ENCODE measurements around the gene RTN4R. TPM values are rescaled to one million over a fixed set of nuclear protein-coding genes. Genes with fewer than 3 reads are reported as not detected.

Gene RTN4R
- total RNA-seq, 1 donor from 2014 or later, result 38.3 TPM

- no peak for DNase-seq
- TF ChIP-seq CTCF (IDR thresholded peaks at IDR 0.05; ENCODE audit: partially characterized antibody, unreplicated experiment), result no peak
- H3K27ac Mint-ChIP-seq (ENCODE audit: unreplicated experiment), result no peak overlapping the region
- no peak overlapping the region for H3K4me3 Mint-ChIP-seq (ENCODE audit: unreplicated experiment)
- H3K9me3 Mint-ChIP-seq (ENCODE audit: unreplicated experiment), result peaks cover 12% of the 10 kb centered on the region
- no peaks in the 10 kb centered on the region for H3K36me3 Mint-ChIP-seq (ENCODE audit: unreplicated experiment)
- peaks cover 20% of the 10 kb centered on the region for H3K4me1 Mint-ChIP-seq (ENCODE audit: low read depth, unreplicated experiment)
- peaks cover 15% of the 10 kb centered on the region for H3K27me3 Mint-ChIP-seq (ENCODE audit: unreplicated experiment)
Observed at GRCh38 chr22:20227363-20227762, 40.8 kb downstream of the RTN4R start.

- Mint-ChIP-seq H3K4me1 (ENCODE audit: low read depth, unreplicated experiment) (peaks cover 20% of the 10 kb centered on the region), H3K36me3 (ENCODE audit: unreplicated experiment) (no peaks in the 10 kb centered on the region), H3K9me3 (ENCODE audit: unreplicated experiment) (peaks cover 12% of the 10 kb centered on the region), H3K27ac (ENCODE audit: unreplicated experiment) (no peak overlapping the region), H3K4me3 (ENCODE audit: unreplicated experiment) (no peak overlapping the region), H3K27me3 (ENCODE audit: unreplicated experiment) (peaks cover 15% of the 10 kb centered on the region)
- DNase-seq, result no peak
- TF ChIP-seq CTCF (IDR thresholded peaks at IDR 0.05; ENCODE audit: partially characterized antibody, unreplicated experiment), result no peak
Observed at GRCh38 chr22:20226760-20227350, 41.3 kb downstream of the RTN4R start.

GRCh38 chr22:20226077-20226716 lies 41.9 kb downstream of the RTN4R start:
- DNase-seq, result no peak
- peaks cover 23% of the 10 kb centered on the region for H3K4me1 Mint-ChIP-seq (ENCODE audit: low read depth, unreplicated experiment)
- no peak overlapping the region for H3K4me3 Mint-ChIP-seq (ENCODE audit: unreplicated experiment)
- H3K27me3 Mint-ChIP-seq (ENCODE audit: unreplicated experiment), result peaks cover 17% of the 10 kb centered on the region
- H3K27ac Mint-ChIP-seq (ENCODE audit: unreplicated experiment), result no peak overlapping the region
- H3K36me3 Mint-ChIP-seq (ENCODE audit: unreplicated experiment), result no peaks in the 10 kb centered on the region
- peaks cover 12% of the 10 kb centered on the region for H3K9me3 Mint-ChIP-seq (ENCODE audit: unreplicated experiment)
- no peak for TF ChIP-seq CTCF (IDR thresholded peaks at IDR 0.05; ENCODE audit: partially characterized antibody, unreplicated experiment)

- TF ChIP-seq CTCF (IDR thresholded peaks at IDR 0.05; ENCODE audit: partially characterized antibody, unreplicated experiment), result no peak
- peaks cover 23% of the 10 kb centered on the region for H3K4me1 Mint-ChIP-seq (ENCODE audit: low read depth, unreplicated experiment)
- H3K27ac Mint-ChIP-seq (ENCODE audit: unreplicated experiment), result peak overlapping the region; percentile 77
- no peaks in the 10 kb centered on the region for H3K36me3 Mint-ChIP-seq (ENCODE audit: unreplicated experiment)
- no peak overlapping the region for H3K4me3 Mint-ChIP-seq (ENCODE audit: unreplicated experiment)
- peaks cover 17% of the 10 kb centered on the region for H3K27me3 Mint-ChIP-seq (ENCODE audit: unreplicated experiment)
- no peak for DNase-seq
- peaks cover 12% of the 10 kb centered on the region for H3K9me3 Mint-ChIP-seq (ENCODE audit: unreplicated experiment)
Observed at GRCh38 chr22:20225693-20225966, 42.5 kb downstream of the RTN4R start.

- TF ChIP-seq CTCF (IDR thresholded peaks at IDR 0.05; ENCODE audit: partially characterized antibody, unreplicated experiment), result no peak
- H3K4me3 Mint-ChIP-seq (ENCODE audit: unreplicated experiment), result peak overlapping the region; percentile 6
- no peaks in the 10 kb centered on the region for H3K36me3 Mint-ChIP-seq (ENCODE audit: unreplicated experiment)
- no peak for DNase-seq
- peak overlapping the region; percentile 77 for H3K27ac Mint-ChIP-seq (ENCODE audit: unreplicated experiment)
- peaks cover 12% of the 10 kb centered on the region for H3K9me3 Mint-ChIP-seq (ENCODE audit: unreplicated experiment)
- H3K27me3 Mint-ChIP-seq (ENCODE audit: unreplicated experiment), result peaks cover 17% of the 10 kb centered on the region
- peaks cover 25% of the 10 kb centered on the region for H3K4me1 Mint-ChIP-seq (ENCODE audit: low read depth, unreplicated experiment)
Observed at GRCh38 chr22:20224917-20225692, 43.0 kb downstream of the RTN4R start.
